Measurements from ENCODE around the gene TMED4. TPM values are rescaled to one million over a fixed set of nuclear protein-coding genes. Genes with fewer than 3 reads are reported as not detected.

The TMED4 gene
- total RNA-seq, 4 donors from 2014 or later, result 133 to 166 (median 153) TPM

GRCh38 chr7:44618753-44619152, 36.7 kb upstream of the TMED4 start:
- intact Hi-C loops (cut with DNase I; ENCODE audit: low total_unique reads), result no loop called here
- no peak for TF ChIP-seq POLR2A (IDR thresholded peaks at IDR 0.05)
- TF ChIP-seq CTCF (IDR thresholded peaks at IDR 0.05), result no peak
- DNase-seq (ENCODE audit: low spot score in 2 of 2), result no peak
- H3K4me3 ChIP-seq (ENCODE audit: low read depth, poor library complexity, severe bottlenecking), result no peak overlapping the region
- WGBS, 2 donors, result 32 to 47% methylated on average over 3 of the region's 3 CpGs

DNA sequence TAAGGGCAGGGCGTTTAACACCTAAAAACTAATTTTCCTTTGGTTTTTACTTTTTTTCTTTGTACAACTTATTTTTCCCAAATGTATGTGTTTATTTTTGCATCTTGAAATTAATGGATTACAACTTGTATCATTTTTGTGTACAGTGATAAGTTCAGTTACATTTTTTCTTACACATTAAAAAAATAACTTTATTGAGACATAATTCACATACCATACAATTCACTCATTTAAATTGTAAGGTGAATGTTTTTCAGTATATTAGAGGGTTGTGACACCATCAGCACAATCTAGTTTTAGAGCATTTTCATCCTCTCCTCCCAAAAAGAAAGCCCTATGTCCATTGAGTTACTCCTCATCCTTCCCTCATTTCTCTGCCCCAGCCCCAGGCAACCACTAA, 36.0 kb upstream of the TMED4 start:
- no peak for DNase-seq (ENCODE audit: low spot score in 2 of 2)
- no peak overlapping the region for H3K4me3 ChIP-seq (ENCODE audit: low read depth, poor library complexity, severe bottlenecking)
- intact Hi-C loops (cut with DNase I; ENCODE audit: low total_unique reads), result no loop called here
- TF ChIP-seq CTCF (IDR thresholded peaks at IDR 0.05) (no peak), POLR2A (IDR thresholded peaks at IDR 0.05) (no peak)
- WGBS, 2 donors, result 77 to 78% methylated on average over 1 of the region's 1 CpG

DNA sequence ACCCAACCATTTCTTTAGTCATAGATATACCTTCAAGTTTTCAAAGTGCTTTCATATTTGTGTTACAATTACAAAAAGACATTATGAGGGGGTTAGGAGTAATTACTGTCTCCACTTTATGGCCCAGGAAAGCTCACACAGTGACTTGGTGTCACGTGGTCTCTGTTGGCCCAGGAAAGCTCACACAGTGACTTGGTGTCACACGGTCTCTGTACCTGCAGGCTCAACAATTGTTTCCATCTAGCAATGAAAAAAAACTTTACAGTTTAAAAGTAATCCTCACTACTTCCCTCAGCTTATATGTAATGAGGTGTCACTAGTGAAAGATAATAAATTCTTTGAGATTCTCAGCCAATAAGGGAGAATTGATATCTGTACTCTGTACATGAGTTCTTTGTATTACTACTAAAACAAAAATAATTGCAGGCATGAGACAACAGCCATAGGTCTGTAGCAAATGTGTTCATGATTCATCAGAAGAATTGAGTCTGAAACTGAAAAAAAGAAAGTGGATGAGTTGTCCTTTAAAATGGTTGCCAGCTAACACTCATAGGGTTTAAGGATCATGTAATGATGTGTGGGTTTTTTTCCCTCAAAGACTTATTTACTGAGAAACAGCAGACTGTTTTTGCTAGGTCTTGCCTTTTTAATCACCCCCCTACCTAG, 35.3 kb upstream of the TMED4 start:
- TF ChIP-seq POLR2A (IDR thresholded peaks at IDR 0.05) (no peak), CTCF (IDR thresholded peaks at IDR 0.05) (no peak)
- no peak for DNase-seq (ENCODE audit: low spot score in 2 of 2)
- intact Hi-C loops (cut with DNase I; ENCODE audit: low total_unique reads), result no loop called here
- WGBS, 2 donors, result 66 to 69% methylated on average over 2 of the region's 2 CpGs
- H3K4me3 ChIP-seq (ENCODE audit: low read depth, poor library complexity, severe bottlenecking), result no peak overlapping the region

- TF ChIP-seq CTCF (IDR thresholded peaks at IDR 0.05), result no peak
- no peak for TF ChIP-seq POLR2A (IDR thresholded peaks at IDR 0.05)
- H3K4me3 ChIP-seq (ENCODE audit: low read depth, poor library complexity, severe bottlenecking), result no peak overlapping the region
- DNase-seq (ENCODE audit: low spot score in 2 of 2), result no peak
- intact Hi-C loops (cut with DNase I; ENCODE audit: low total_unique reads), result no loop called here
- 91 to 92% methylated on average over 12 of the region's 12 CpGs for WGBS, 2 donors
These were observed 34.5 kb upstream of the TMED4 start for GRCh38 chr7:44616545-44616944.

DNA sequence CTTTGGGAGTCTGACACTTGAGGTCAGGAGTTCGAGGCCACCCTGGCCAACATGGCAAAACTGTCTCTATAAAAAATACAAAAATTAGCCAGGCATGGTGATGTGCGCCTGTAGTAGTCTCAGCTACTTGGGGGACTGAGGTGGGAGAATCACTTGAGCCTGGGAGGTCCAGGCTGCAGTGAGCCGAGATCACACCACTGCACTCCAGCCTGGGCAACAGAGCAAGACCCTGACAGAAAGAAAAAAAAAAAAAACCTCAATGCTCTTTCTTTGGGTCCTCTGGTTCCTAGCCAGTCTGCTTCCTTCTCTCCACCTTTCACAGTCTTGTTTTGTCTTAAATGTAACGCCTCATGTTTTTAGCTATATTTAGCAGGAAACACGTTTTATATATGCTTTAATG, 33.8 kb upstream of the TMED4 start:
- WGBS, 2 donors, result 74 to 90% methylated on average over 5 of the region's 5 CpGs
- TF ChIP-seq POLR2A (IDR thresholded peaks at IDR 0.05) (no peak), CTCF (IDR thresholded peaks at IDR 0.05) (no peak)
- intact Hi-C loops (cut with DNase I; ENCODE audit: low total_unique reads), result no loop called here
- no peak overlapping the region for H3K4me3 ChIP-seq (ENCODE audit: low read depth, poor library complexity, severe bottlenecking)
- DNase-seq (ENCODE audit: low spot score in 2 of 2), result no peak

- TF ChIP-seq CTCF (IDR thresholded peaks at IDR 0.05) (no peak), POLR2A (IDR thresholded peaks at IDR 0.05) (no peak)
- no peak overlapping the region for H3K4me3 ChIP-seq (ENCODE audit: low read depth, poor library complexity, severe bottlenecking)
- 63 to 75% methylated on average over 2 of the region's 2 CpGs for WGBS, 2 donors
- DNase-seq (ENCODE audit: low spot score in 2 of 2), result peak in 1 of 2 donors; percentile 63
- intact Hi-C loops (cut with DNase I; ENCODE audit: low total_unique reads), result no loop called here
These were observed 33.1 kb upstream of the TMED4 start for GRCh38 chr7:44615149-44615611.

All from lower leg skin (tissue), 4 donors.